ENCODE data around the gene NR1H2.

NR1H2 gene

GRCh38 chr19:50361290-50362029 is 14.8 kb upstream of the NR1H2 start (continued):
- TF ChIP-seq ESRRG (CRISPR knock-in tag; IDR thresholded peaks at IDR 0.05), result no peak
- no peak for TF ChIP-seq TOX (CRISPR knock-in tag; IDR thresholded peaks at IDR 0.05; ENCODE audit: borderline replicate concordance)
- TF ChIP-seq CSDC2 (CRISPR knock-in tag; IDR thresholded peaks at IDR 0.05), result no peak
- TF ChIP-seq PPARA (CRISPR knock-in tag; IDR thresholded peaks at IDR 0.05; ENCODE audit: borderline replicate concordance), result no peak
- TF ChIP-seq ZC3H10 (CRISPR knock-in tag; IDR thresholded peaks at IDR 0.05), result no peak
- no peak for TF ChIP-seq ZNF70 (CRISPR knock-in tag; IDR thresholded peaks at IDR 0.05)
- TF ChIP-seq ZFP3 (CRISPR knock-in tag; IDR thresholded peaks at IDR 0.05), result no peak
- TF ChIP-seq SNAI2 (CRISPR knock-in tag; IDR thresholded peaks at IDR 0.05), result no peak

DNA sequence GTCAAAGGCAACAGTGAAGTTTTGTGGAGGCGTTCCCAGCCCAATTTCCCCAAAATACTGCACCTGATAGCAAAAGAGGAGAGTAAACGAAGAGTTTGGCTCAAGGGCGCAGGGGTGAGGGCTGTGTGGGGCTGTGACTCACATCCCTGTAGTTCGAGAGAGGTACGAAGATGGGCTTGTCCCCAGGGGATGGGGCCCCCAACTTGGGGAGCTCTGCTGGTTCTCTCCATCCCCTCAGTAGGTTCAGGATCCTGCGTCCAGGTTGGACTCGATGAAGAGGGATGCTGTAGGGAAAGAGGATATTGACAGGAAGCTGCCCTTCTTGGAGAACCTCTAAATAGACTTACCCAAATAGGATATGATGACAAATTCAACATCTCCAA is 14.2 kb upstream of the NR1H2 start:
- no peak for ATAC-seq
- TF ChIP-seq GLIS3 (CRISPR knock-in tag; IDR thresholded peaks at IDR 0.05), result no peak
- TF ChIP-seq RARB (CRISPR knock-in tag; IDR thresholded peaks at IDR 0.05), result no peak
- TF ChIP-seq ESRRG (CRISPR knock-in tag; IDR thresholded peaks at IDR 0.05), result no peak
- no peak for TF ChIP-seq TCF4 (CRISPR knock-in tag; IDR thresholded peaks at IDR 0.05; ENCODE audit: borderline replicate concordance)
- TF ChIP-seq CSDC2 (CRISPR knock-in tag; IDR thresholded peaks at IDR 0.05), result no peak
- TF ChIP-seq BACH2 (CRISPR knock-in tag; IDR thresholded peaks at IDR 0.05; ENCODE audit: borderline replicate concordance), result no peak
- TF ChIP-seq ZC3H10 (CRISPR knock-in tag; IDR thresholded peaks at IDR 0.05), result no peak
- no peak for TF ChIP-seq ZFP3 (CRISPR knock-in tag; IDR thresholded peaks at IDR 0.05)
- no peak for TF ChIP-seq SNAI2 (CRISPR knock-in tag; IDR thresholded peaks at IDR 0.05)
- TF ChIP-seq ZFP30 (CRISPR knock-in tag; IDR thresholded peaks at IDR 0.05), result no peak

DNA sequence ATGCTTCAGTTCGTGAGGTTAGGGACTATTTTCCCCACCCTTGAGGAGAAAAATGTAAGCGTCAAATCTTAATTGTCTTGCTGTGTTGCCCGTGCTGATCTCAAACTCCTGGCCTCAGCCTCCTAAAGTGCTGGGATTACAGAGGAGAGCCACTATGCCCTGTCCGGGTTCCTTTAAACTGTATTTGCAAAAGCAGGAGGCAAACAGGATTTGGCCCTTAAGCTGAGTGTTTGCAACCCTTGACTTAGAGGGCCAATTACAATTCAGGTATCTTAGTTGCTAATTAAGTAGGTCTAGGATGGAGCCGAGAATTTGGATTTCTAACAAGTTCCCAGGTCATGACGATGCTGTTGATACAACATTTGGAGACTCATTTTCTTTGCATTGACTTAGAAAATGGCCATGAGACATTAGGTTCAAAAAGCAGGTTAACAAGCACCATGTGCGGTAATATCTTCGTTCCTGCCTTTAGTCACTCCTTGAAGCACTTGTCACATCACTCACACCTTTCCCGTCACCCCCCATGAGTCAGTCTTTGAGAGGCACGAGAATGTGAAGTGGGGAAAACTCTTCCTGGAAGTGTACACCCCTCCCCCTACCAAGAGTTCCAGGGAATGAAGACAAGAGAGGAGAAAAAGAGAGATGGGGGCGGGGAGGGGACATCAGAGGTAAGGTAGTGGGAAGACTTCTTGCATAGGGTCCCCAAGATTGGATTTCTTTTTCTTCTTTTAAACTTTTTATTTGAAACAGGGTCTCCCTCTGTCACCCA is 13.4 kb upstream of the NR1H2 start:
- TF ChIP-seq GLIS3 (CRISPR knock-in tag; IDR thresholded peaks at IDR 0.05), result no peak
- TF ChIP-seq ZC3H10 (CRISPR knock-in tag; IDR thresholded peaks at IDR 0.05), result no peak
- no peak for TF ChIP-seq ESRRG (CRISPR knock-in tag; IDR thresholded peaks at IDR 0.05)
- ATAC-seq, result no peak

DNA sequence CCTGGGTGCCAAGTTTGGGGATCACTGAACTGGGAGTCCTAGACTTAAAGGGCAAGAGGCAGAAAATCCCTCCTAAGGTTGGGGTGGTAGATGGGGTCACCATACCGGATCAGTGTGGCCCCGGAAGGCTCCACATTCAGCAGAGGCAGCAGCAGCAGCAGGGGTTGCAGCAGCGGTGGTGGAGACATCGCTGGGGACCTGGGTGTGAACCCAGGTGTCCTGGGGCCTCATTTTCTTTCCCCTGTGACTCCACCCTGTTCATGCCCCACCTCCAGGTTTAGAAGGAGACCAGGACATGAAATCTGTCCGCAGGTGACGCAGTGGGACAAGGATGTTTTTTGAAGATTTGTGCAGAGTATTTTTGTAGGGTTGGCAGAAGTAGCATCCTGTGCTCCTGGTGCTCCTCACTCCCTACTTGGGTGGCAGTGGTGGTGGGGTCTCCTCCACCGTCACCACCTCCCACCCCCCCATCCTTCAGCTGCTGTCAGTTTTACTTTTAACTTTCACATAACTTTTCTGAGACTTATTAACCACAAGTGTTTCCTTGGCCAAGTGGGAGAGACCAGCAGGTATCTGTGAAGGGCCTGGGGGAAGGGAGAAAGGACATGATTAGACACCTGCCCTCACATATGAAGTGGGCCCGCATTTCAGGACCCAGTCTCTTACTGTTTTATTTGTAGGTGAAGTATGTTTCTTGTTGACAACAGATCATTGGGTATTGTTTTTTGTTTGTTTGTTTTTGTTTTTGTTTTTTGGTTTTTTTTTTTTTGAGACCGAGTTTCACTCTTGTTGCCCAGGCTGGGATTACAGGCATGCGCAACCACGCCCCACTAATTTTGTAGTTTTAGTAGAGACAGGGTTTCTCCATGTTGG is 10.6 kb upstream of the NR1H2 start, which contains the start of gene NAPSA:
Gene NAPSA, minus strand, starts transcription at position 206 of the 873 bp plus-strand sequence. Its CDS starts 18 bp downstream, at position 188.
- TF ChIP-seq TOX (CRISPR knock-in tag; IDR thresholded peaks at IDR 0.05; ENCODE audit: borderline replicate concordance), result no peak
- TF ChIP-seq BACH2 (CRISPR knock-in tag; IDR thresholded peaks at IDR 0.05; ENCODE audit: borderline replicate concordance), result no peak
- no peak for TF ChIP-seq TSHZ2 (CRISPR knock-in tag; IDR thresholded peaks at IDR 0.05)
- no peak for TF ChIP-seq ZNF70 (CRISPR knock-in tag; IDR thresholded peaks at IDR 0.05)
- TF ChIP-seq, protein P1, sequence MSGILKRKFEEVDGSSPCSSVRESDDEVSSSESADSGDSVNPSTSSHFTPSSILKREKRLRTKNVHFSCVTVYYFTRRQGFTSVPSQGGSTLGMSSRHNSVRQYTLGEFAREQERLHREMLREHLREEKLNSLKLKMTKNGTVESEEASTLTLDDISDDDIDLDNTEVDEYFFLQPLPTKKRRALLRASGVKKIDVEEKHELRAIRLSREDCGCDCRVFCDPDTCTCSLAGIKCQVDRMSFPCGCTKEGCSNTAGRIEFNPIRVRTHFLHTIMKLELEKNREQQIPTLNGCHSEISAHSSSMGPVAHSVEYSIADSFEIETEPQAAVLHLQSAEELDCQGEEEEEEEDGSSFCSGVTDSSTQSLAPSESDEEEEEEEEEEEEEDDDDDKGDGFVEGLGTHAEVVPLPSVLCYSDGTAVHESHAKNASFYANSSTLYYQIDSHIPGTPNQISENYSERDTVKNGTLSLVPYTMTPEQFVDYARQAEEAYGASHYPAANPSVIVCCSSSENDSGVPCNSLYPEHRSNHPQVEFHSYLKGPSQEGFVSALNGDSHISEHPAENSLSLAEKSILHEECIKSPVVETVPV (CRISPR knock-in tag; IDR thresholded peaks at IDR 0.05), result no peak
- TF ChIP-seq, protein P2, sequence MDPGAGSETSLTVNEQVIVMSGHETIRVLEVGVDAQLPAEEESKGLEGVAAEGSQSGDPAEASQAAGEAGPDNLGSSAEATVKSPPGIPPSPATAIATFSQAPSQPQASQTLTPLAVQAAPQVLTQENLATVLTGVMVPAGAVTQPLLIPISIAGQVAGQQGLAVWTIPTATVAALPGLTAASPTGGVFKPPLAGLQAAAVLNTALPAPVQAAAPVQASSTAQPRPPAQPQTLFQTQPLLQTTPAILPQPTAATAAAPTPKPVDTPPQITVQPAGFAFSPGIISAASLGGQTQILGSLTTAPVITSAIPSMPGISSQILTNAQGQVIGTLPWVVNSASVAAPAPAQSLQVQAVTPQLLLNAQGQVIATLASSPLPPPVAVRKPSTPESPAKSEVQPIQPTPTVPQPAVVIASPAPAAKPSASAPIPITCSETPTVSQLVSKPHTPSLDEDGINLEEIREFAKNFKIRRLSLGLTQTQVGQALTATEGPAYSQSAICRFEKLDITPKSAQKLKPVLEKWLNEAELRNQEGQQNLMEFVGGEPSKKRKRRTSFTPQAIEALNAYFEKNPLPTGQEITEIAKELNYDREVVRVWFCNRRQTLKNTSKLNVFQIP (CRISPR knock-in tag; IDR thresholded peaks at IDR 0.05; ENCODE audit: borderline replicate concordance, low read depth), result no peak
- TF ChIP-seq GLIS3 (CRISPR knock-in tag; IDR thresholded peaks at IDR 0.05), result no peak
- no peak for TF ChIP-seq RARB (CRISPR knock-in tag; IDR thresholded peaks at IDR 0.05)
- no peak for TF ChIP-seq ZNF565 (CRISPR knock-in tag; conservative IDR thresholded peaks at IDR 0.05; ENCODE audit: low read depth)
- no peak for TF ChIP-seq ZNF8 (CRISPR knock-in tag; IDR thresholded peaks at IDR 0.05)
- TF ChIP-seq TCF4 (CRISPR knock-in tag; IDR thresholded peaks at IDR 0.05; ENCODE audit: borderline replicate concordance), result no peak
- no peak for ATAC-seq

Measured in SK-N-SH treated with all-trans-retinoic acid at 6 μM for 48 hours (cell line).